HG03571 (cell line): ENCODE data around the gene RAB6B.

ENCODE experiments used
- ATAC-seq: cut with Tn5 transposase; IDR thresholded peaks from one replicate; pipeline ENCODE4 v1.9.1; 2021; ENCODE audit not compliant: unreplicated experiment

The RAB6B gene

GRCh38 chr3:133895208-133896001, at the start of gene RAB6B:
Gene RAB6B (minus strand): TSS chr3:133895882. CDS start chr3:133895466, 416 bp downstream.
- no peak for ATAC-seq

- ATAC-seq = no peak
These were observed 49.1 kb upstream of the RAB6B start for GRCh38 chr3:133944641-133945380.

GRCh38 chr3:133944181-133944580, 48.5 kb upstream of the RAB6B start:
- no peak for ATAC-seq

GRCh38 chr3:133943639-133944141, 48.0 kb upstream of the RAB6B start:
- ATAC-seq = no peak

GRCh38 chr3:133943031-133943535, 47.4 kb upstream of the RAB6B start:
- no peak for ATAC-seq

- no peak for ATAC-seq
These were observed 45.7 kb upstream of the RAB6B start for GRCh38 chr3:133941415-133941821.

DNA sequence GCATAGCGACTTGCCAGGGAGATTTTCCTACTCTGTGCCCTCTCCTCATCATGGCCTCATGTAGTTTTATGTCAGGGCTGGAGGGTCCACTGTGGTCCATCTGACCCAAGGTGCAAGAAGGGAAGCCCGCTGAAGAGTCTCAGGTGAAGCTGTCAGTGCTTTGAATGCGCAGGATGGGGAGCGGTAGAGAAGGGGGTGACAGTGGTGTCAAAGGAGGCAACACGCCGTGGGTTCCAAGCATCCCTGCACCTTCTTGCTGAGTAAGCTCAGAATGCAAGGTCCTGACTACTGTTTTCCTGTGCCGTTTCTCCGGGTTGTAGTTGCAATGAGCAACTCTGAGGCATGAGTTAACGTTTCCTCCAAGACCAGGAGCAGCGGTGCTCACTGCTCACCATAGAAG, 44.9 kb upstream of the RAB6B start:
- ATAC-seq = no peak

DNA sequence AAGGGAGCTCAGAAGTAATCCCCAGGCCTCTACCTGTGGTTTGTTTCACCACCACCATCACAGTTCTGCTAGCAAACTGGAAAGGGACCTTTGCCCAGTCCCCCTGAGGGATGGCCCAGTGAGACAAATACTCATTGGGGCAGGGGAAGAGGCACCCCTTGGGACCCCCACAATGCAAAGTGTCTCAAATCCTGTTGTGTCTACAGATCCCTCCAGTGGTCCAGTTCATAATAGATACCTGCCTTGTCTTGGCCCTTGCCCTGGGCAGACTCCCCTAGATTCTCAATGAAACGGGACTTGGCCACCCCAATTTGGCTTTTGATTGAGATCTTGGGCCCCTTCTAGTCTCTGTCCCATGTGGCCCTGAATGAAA, 43.8 kb upstream of the RAB6B start:
- no peak for ATAC-seq

GRCh38 chr3:133938770-133939462, 43.2 kb upstream of the RAB6B start:
- ATAC-seq = no peak

DNA sequence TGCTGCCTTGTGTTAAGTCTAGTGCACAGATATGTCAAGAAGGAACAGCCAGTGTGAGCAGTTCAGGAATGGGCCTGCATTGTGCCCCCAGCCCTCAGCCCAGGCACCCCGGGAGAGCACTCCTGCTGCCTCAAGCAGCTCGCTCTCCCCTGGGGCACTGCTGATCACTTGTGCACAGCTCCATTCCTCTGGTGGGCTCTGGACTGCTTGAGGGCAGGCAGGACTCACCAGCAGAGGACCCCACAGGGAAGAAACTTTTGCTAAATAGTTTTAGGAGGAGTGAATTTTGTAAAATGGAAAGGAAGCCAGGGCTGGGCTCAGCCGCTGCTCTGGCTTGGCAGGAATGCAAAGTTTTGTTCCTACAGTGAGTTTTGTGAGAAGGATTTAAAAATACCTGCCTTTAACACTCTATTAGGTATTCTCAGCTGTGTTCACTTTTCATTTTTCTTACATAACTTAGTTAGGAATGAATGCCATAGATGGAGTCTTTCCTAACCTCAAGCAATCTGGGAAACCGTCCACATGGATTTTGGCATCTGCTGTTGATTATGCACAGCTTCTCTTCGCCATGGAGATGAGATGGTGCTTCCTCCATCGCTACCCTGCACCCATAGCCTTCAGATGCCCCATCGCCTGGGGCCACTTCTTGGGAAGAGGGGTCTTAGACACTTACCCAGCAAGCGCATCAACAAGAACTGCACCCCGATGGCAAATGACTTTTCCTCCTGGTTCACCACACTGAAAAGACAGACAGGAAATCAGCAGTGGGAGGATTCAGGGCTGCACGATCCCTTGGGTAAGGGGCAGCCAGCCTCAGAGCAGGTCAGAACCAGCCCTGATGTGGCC, 42.3 kb upstream of the RAB6B start:
- ATAC-seq = no peak

GRCh38 chr3:133937061-133937686, 41.5 kb upstream of the RAB6B start:
- ATAC-seq = no peak

- no peak for ATAC-seq
These were observed 40.4 kb upstream of the RAB6B start for GRCh38 chr3:133935843-133936769.

DNA sequence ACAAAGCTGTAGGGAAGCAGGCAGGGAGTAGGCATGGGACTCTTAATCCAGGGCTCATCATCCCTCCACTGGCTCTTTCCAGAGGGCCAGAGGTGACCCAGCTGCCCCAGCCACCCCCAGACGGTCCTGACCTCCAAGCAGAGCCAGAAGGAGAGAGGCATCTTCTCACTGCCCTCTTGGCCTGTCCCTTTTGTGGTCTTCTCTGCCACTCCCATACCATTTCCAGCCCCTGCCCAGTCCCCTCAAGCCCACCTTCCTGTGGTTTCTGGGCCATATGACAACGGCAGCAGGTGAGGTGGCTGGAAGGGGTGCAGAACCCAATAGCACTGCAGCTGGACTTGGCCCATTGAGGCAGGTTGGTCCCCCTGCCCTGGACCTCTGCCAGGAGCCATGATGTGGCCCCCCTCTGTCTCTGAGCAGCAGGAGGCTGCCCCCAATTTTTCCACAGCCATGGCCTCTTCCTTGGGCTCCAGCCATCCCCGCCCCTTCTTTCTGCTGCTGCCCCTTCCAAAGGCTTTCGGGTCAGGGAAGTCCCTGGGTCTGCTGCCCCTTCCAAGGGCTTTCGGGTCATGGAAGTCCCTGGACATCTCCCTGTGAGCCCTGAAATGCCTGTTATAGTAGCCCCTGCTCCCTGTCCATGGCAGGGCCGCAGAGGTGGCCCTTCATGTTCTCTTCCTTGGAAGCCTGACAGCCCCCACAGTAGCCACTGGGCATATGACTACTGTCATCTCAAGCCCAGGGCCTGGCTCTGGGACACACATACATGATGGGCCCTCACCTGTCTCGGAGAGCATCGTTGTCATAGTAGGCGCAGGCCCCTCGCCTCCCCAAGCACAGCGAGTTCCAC, 39.5 kb upstream of the RAB6B start:
- no peak for ATAC-seq

DNA sequence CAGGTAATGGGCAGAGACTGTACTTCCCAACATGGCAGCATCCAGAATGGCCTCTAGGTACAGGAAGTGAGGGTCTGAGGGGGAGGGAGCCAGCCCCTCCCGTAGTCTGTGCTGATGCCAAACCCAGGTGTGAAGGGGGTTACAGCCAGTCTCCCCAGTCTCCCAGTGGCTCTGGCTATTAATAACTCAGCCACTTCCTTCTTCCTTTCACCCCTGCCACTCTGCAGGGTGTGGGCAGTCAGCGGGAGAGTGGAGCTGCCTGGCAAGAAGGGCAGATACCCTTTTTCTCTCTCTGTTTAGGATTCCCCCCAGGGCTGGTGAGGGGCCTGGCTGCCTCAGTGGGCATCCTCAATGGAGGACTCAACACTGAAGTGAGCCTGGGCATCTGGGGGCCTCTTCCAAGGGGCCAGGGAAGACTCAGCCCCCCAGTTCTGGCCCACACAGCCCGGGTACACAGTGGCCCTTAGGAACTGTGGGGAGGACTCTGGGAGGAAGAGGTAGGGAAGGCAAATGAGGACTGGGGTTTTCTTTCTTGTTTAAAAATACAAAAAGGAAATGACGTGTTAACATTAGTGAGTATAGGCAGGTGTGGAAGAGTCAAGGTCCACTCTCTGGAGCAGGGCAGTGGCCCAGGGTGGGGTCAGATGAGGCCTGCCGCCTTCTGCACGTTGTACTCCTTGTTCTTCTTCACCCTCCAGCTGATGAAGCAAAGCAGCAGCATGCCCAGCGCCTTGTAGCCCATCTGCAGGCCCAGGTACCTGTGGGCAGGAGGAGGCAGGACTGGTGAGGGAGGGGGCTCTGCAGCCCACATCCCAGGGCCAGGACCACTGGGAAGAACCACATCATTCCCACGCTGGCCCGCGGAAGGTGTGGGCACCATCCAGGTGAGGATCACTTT, 38.6 kb upstream of the RAB6B start:
- ATAC-seq = no peak

- no peak for ATAC-seq
These were observed 37.7 kb upstream of the RAB6B start for GRCh38 chr3:133933097-133934024.

GRCh38 chr3:133932009-133932408, 36.3 kb upstream of the RAB6B start:
- no peak for ATAC-seq
